ENCODE measurements around the gene DCUN1D1.

DNA sequence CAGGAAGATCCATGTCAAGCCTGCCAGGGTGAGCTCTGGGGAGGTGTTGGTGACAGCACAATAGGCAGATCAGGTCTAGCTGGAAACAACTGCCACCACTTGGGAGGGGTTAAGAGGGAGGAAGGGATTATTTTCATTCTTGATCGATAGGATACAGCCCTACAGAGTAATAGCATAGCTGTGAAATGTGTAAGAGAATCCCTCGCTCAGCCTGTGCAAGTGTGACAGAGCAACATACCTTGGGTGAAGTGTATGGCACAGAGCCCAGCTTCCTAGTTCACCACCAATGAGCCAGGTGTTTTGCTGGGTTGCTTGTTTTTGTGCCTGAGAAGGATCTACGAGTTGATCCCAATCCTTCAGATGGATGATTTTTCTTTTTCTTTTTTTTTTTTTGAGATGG lies 9.2 kb upstream of the DCUN1D1 start:
- TF ChIP-seq, protein P1, sequence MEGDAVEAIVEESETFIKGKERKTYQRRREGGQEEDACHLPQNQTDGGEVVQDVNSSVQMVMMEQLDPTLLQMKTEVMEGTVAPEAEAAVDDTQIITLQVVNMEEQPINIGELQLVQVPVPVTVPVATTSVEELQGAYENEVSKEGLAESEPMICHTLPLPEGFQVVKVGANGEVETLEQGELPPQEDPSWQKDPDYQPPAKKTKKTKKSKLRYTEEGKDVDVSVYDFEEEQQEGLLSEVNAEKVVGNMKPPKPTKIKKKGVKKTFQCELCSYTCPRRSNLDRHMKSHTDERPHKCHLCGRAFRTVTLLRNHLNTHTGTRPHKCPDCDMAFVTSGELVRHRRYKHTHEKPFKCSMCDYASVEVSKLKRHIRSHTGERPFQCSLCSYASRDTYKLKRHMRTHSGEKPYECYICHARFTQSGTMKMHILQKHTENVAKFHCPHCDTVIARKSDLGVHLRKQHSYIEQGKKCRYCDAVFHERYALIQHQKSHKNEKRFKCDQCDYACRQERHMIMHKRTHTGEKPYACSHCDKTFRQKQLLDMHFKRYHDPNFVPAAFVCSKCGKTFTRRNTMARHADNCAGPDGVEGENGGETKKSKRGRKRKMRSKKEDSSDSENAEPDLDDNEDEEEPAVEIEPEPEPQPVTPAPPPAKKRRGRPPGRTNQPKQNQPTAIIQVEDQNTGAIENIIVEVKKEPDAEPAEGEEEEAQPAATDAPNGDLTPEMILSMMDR (conservative IDR thresholded peaks at IDR 0.05; ENCODE audit: low read depth, low read length), result no peak
- no peak for TF ChIP-seq EZH2 (IDR thresholded peaks at IDR 0.05; ENCODE audit: borderline replicate concordance, low read depth, low read length, poor library complexity, severe bottlenecking)

All from A673 (cell line).